HG03108 (cell line): ENCODE measurements around the gene CHRND.
A peak's percentile ranks its signal among the peaks of the same experiment; 100 is the strongest.

Experiments
- ATAC-seq: cut with Tn5 transposase; IDR thresholded peaks from one replicate; pipeline ENCODE4 v1.9.1; 2021; ENCODE audit warnings: moderate library complexity; ENCODE audit not compliant: unreplicated experiment

Gene CHRND

DNA sequence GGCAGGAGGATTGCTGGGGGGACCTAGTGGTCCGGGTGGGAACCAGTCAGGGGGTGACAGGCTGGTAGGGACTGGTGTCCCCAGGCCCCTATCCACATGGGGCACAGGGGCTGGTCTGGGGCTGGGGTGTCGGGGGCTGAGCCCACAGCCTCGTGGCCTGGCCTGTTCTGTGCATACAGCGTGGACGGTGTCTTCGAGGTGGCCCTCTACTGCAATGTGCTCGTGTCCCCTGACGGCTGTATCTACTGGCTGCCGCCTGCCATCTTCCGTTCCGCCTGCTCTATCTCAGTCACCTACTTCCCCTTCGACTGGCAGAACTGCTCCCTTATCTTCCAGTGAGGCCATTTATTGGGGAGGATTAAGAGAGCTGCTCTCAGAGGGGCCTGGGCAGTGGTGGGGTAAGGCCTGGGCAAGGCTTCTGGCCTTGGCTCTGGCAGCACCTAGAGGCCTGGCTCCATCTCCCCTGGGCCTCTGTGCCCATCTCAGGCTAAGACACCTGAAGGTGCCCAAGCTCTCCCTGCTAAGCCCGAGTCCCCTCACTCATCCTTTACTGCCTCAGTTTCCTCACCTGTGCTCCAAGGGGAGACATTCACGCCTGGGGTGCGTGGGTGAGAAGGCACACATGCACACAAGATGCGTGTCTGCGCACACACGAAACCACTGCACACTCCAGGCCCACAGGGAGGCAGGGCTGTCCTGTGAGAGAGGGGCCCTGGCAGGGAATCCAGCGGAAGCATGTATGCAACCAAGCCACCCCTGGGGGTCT is 15.4 kb downstream of the CHRND start:
- no peak for ATAC-seq

DNA sequence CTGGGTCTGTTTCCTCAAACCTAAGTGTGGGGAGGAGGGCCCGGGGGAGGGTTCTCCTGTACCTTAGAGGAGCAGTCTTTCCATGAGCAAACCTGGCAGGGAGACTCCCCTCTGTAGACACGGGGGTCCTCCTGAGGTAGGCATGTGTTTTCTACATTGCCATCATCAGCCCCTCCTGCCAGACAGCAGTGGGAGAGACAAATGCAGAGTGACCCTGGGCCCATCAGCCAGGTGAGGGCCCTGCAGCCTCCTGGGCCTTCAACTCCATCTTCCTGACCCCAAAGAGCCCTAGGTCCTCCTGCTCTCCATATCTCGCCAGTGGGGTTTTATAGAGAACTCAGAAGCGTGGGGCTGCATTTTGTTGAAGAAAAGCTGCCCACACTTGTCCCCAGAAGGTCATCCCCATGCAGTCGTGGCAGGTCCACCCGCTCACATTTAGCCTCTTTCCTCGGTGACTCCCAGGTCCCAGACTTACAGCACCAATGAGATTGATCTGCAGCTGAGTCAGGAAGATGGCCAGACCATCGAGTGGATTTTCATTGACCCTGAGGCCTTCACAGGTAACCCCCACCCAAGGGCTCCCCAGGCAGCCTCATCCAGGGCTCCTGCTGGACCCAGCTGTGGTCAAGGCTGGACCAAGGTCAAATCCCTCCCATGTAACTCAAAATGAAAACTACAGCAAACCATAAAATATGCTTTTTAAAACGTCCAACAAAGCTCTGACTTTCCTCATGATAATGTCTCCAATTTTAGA is 16.2 kb downstream of the CHRND start:
- no peak for ATAC-seq

DNA sequence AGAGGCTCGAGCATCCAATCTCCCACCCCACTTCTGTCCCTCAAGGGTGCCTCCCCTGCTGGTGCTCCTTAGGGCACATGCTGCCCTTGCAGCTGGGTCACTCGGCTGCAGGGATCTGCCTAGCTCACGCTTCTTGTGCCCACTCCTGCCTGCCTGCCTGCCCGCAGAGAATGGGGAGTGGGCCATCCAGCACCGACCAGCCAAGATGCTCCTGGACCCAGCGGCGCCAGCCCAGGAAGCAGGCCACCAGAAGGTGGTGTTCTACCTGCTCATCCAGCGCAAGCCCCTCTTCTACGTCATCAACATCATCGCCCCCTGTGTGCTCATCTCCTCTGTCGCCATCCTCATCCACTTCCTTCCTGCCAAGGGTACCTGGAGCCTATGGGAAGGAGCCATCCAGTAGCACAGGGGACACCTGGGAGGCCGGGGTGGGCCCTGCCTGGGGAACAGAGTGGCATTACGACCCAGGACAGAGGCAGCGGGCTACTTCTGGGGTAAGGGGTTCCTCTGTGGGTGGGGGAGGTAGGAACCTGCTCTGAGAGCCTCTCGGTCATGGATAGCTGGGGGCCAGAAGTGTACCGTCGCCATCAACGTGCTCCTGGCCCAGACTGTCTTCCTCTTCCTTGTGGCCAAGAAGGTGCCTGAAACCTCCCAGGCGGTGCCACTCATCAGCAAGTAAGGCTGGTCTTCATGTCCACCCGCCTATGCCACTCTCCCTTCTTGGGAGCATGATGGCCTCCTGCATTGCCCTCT is 16.9 kb downstream of the CHRND start:
- ATAC-seq = no peak

- ATAC-seq = no peak
These were observed 17.5 kb downstream of the CHRND start for GRCh38 chr2:232543491-232543890.

GRCh38 chr2:232543928-232544631 is 18.1 kb downstream of the CHRND start:
- no peak for ATAC-seq

GRCh38 chr2:232544674-232545073 is 18.7 kb downstream of the CHRND start:
- no peak for ATAC-seq

DNA sequence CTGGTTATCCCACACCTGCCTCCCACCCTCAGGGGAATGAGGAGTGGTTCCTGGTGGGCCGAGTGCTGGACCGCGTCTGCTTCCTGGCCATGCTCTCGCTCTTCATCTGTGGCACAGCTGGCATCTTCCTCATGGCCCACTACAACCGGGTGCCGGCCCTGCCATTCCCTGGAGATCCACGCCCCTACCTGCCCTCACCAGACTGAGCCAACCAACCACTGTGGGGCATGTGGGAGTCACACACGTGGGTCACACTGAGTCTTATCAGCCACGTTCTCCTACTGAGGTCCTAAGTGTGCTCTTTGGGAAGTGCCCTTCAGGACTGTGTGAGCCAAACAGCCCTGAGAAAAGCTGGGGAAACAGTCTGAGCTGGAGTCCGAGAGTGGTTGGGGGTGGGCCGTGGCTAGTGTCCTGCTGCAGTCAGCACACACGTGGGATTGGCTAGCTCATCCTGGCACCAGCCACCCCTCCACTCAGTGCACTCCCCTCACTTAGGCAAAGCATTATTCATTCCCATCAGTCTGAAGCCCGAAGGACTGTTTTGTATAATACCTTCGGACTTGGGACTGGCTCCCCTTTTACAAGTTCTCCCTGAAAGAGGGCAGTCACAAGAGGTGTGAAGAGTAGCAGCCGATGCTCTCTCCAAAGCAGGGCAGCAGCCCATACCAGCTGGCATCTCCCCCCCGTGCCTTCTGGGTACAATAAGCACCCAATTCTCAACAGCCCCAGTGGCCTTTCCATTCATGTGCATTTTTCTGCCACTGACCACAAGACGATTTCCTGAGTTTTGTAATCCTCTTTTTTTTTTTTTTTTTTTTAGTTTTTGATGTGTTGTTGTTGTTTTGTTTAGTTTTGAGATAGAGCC is 19.8 kb downstream of the CHRND start:
- ATAC-seq = no peak

- ATAC-seq = no peak
These were observed 22.0 kb downstream of the CHRND start for GRCh38 chr2:232547991-232548390.

DNA sequence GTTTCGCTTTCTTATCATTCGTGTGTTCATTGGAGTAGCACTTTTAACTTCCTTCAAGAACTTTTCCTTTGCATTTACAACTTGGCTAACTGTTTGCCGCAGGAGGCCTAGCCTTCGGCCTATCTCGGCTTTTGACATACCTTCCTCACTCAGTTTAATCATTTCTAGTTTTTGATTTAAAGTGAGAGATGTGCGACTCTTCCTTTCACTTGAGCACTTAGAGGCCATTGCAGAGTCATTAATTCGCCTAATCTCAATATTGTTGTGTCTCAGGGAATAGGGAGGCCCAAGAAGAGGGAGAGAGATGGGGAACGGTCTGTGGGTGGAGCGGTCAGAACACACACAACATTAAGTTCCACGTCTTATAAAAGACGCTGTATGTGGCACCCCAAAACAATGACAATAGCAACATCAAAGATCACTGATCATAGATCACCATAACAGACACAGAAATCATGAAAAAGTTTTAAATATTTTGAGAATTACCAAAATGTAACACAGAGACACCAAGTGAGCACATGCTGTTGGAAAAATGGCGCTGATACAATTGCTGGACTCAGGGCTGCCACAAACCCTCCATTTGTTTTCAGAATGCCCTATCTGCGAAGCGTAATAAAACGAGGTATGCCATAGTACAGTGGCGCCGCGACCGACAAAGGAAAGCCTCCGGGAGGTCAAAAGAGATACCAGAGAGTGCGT is 23.8 kb downstream of the CHRND start:
- no peak for ATAC-seq

DNA sequence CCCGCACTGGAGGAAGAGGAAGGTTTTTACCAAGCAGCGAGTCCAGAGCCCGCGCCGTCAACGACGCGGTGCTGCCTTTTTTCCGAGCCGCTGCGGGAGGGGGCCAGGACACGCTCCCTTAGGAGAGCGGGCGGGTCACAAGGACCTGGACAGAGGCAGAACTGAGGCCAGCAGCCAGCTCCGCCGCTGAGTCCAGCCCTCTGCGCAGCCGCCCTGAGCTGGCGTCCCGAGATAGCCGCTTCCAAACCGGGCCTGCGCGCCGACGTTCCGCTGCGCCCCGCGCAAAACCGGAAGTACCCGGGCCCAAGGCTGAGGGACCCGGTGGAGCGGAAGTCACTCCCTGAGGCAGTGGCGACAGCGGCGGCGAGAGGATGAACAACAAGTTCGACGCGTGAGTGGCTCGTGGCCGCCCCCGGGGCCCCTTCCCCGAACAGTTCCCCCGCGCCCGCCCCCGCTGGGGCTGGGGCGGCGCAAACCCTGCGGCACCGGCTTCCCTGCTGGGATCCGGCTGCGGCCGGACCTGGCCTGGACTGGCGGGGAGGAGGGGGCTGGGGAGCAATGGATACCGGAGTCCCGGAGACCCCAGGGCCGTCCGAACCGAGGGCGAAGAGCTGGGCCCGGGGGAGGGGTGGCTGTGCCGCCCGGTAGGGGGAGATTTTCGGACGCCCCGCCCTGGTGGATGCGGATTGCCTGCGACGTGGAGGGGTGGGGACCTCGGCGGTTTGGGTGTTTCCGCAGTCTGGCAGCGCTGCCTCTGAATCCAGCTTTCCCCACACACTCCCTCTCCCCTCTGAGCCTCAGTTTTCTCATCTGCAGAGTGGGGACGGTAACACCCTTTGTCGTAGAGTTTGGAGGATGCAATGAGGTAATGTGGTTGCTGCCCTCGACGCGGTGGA is 24.6 kb downstream of the CHRND start, which contains the start of the genes EIF4E2 and TIGD1:
TSS of gene EIF4E2 (plus strand) at position 336 of the 896 bp plus-strand sequence. CDS start at position 372, 36 bp downstream.
TSS of gene TIGD1 (minus strand) at position 204 of the 896 bp plus-strand sequence. CDS start 675 bp downstream, outside the sequence.
- peak; percentile 96 for ATAC-seq

DNA sequence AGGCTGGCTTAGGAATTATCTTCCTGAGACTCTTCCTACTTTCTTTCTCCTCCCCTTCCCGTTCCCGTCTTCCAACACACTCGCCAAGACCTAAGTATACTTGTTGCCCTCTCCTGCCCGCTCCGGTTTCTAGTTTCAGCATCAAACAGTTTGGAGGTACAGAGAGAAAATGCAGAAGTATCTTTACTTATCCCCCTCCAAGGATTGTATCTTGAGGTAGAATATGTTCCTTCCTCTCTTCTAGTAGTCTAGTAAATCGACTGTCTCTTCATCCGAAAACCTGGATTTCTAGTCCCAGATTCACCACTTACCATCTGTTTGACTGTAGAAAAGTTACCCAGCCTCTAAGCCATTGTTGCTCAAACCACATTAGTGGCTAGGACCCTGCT is 25.3 kb downstream of the CHRND start:
- no peak for ATAC-seq

- ATAC-seq = no peak
These were observed 25.8 kb downstream of the CHRND start for GRCh38 chr2:232551776-232552175.

DNA sequence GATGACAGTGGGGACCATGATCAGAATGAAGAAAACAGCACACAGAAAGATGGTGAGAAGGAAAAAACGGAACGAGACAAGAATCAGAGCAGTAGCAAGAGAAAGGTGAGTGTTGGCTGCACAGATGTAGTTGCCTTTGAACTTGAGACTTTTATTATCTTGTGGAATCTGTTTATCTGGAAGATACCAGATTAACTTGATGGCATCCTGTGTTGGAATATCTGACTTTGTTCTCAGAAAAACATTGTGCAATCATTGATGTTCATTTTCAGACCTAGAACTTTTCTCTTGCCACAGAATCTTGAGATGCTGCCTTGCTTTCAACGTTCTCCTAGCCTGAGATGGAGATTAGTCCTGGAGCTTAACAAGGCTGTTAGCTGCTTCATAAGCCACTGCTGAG is 30.5 kb downstream of the CHRND start:
- no peak for ATAC-seq

DNA sequence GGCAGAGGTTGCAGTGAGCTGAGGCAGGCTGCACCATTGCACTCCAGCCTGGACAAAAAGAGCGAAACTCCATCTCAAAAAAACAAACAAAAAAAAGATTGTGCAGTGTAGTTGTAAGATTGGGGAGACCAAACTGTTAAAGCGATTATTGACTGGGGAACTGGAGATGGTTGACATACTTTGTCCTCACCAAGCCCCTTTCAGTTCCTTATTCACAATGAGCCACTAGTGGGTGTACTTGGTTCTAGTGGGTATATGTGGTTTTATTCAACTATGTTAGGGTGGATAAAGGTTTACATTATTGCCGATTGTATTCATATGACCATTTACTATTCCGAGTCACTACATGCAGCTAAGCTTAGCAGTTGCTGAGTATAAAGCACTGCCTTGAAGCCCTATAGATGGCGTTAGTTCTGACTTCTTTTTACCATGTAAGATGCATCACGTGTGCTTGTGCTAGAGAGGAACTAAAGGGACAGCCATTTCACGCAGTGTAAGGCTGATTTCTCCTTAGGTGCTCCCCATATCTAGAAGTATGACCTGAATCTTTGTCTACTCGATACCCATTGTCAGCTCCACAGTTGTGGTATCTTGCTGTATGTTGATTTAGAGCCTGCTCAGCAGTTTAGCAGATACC is 36.7 kb downstream of the CHRND start:
- no peak for ATAC-seq

- no peak for ATAC-seq
These were observed 37.6 kb downstream of the CHRND start for GRCh38 chr2:232563580-232563979.

- no peak for ATAC-seq
These were observed 41.8 kb downstream of the CHRND start for GRCh38 chr2:232567721-232568120.

DNA sequence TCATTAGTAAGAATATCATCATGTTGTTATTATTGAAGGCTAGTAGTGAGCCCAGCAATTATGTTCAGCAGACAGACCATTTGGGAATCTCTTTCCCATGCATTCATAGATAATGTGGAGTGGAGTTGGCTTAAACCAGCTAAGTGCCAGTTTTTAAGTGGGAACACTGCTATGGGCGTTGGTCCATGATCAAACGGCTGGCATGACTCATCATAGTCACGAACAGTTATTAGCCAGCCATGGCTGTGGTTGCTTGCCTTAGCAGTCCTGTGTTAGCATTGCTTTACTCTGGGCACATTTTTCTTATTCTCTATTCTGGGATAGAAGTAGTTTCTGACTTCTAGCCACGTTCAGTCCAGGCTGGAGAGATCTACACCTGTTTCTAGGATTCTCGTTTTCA is 42.2 kb downstream of the CHRND start:
- ATAC-seq = no peak

DNA sequence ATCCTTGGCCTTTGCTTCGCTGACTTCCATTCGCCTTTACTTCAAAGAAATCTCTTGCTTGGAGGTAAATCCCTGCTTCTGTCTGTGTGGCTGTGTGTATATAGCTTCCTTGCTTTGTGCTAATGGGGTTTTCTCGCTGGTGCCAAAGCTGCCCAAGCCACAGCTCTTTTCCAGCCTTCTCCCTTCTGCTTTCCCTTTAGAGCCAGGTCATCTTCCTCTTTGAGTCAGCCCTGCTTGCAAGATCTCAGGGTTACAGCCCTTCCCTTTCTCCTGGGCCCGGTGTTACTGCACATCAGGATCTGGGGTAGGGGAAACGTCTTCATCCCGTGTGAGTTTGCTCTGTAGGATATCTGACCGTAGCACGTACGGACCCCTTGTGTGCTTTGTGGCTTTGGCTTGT is 43.6 kb downstream of the CHRND start:
- no peak for ATAC-seq
